ENCODE measurements around the gene DNAH10. TPM values are rescaled to one million over a fixed set of nuclear protein-coding genes. Genes with fewer than 3 reads are reported as not detected.
"Not testable (repeated sequence)": the region's sequence is repeated elsewhere in the genome, so short reads cannot be mapped to it uniquely, and the experiment has no call there.

DNAH10 gene
- total and polyA plus RNA-seq, 2 experiments from 2014 or later: 0.22 to 0.60 TPM

GRCh38 chr12:123910057-123910456 is 148.0 kb downstream of the DNAH10 start:
- H3K4me1 ChIP-seq (ENCODE audit: insufficient read depth): peaks cover 14% of the 10 kb centered on the region
- H2AFZ ChIP-seq: no peak overlapping the region
- H3K4me2 ChIP-seq: no peak overlapping the region
- H3K27ac ChIP-seq: no peak overlapping the region
- H3K4me3 ChIP-seq: no peak overlapping the region
- H4K20me1 ChIP-seq (ENCODE audit: insufficient read depth, poor library complexity, severe bottlenecking): no peaks in the 10 kb centered on the region
- H3K9me3 ChIP-seq (ENCODE audit: low read depth): no peaks in the 10 kb centered on the region
- no peaks in the 10 kb centered on the region for H3K27me3 ChIP-seq
- TF ChIP-seq EZH2phosphoT487 (IDR thresholded peaks at IDR 0.05; ENCODE audit: low read depth, severe bottlenecking, unreplicated experiment) (no peak), EZH2 (IDR thresholded peaks at IDR 0.05; ENCODE audit: borderline replicate concordance) (no peak), CTCF (IDR thresholded peaks at IDR 0.05; ENCODE audit: poor library complexity) (no peak)
- no peak for DNase-seq (ENCODE audit: low spot score)
- H3K9me2 ChIP-seq (replicated peaks; ENCODE audit: insufficient read depth): no peaks in the 10 kb centered on the region
- H3K36me3 ChIP-seq (replicated peaks; ENCODE audit: insufficient read depth, low read depth): no peaks in the 10 kb centered on the region
- 94% methylated on average over 8 of the region's 8 CpGs for WGBS (ENCODE audit: low lambda C conversion rate, missing lambda C conversion rate)
- H3K79me2 ChIP-seq: no peaks in the 10 kb centered on the region

GRCh38 chr12:123910761-123911193 is 148.7 kb downstream of the DNAH10 start:
- no peak for TF ChIP-seq EZH2 (IDR thresholded peaks at IDR 0.05; ENCODE audit: borderline replicate concordance)
- no peak for TF ChIP-seq CTCF (IDR thresholded peaks at IDR 0.05; ENCODE audit: poor library complexity)
- TF ChIP-seq EZH2phosphoT487 (IDR thresholded peaks at IDR 0.05; ENCODE audit: low read depth, severe bottlenecking, unreplicated experiment): no peak
- no peaks in the 10 kb centered on the region for H3K36me3 ChIP-seq (replicated peaks; ENCODE audit: insufficient read depth, low read depth)
- no peaks in the 10 kb centered on the region for H4K20me1 ChIP-seq (ENCODE audit: insufficient read depth, poor library complexity, severe bottlenecking)
- no peak overlapping the region for H3K4me2 ChIP-seq
- no peaks in the 10 kb centered on the region for H3K27me3 ChIP-seq
- no peak overlapping the region for H3K27ac ChIP-seq
- 66% methylated on average over 5 of the region's 5 CpGs for WGBS (ENCODE audit: low lambda C conversion rate, missing lambda C conversion rate)
- peaks cover 14% of the 10 kb centered on the region for H3K4me1 ChIP-seq (ENCODE audit: insufficient read depth)
- no peaks in the 10 kb centered on the region for H3K9me3 ChIP-seq (ENCODE audit: low read depth)
- H2AFZ ChIP-seq: no peak overlapping the region
- H3K4me3 ChIP-seq: no peak overlapping the region
- no peaks in the 10 kb centered on the region for H3K9me2 ChIP-seq (replicated peaks; ENCODE audit: insufficient read depth)
- no peaks in the 10 kb centered on the region for H3K79me2 ChIP-seq
- no peak for DNase-seq (ENCODE audit: low spot score)

- H3K27ac ChIP-seq; H3K27me3 ChIP-seq; H3K4me3 ChIP-seq; H3K4me1 ChIP-seq (ENCODE audit: insufficient read depth); H3K9me3 ChIP-seq (ENCODE audit: low read depth); H3K4me2 ChIP-seq; H3K79me2 ChIP-seq; H3K36me3 ChIP-seq (replicated peaks; ENCODE audit: insufficient read depth, low read depth); H2AFZ ChIP-seq; DNase-seq (ENCODE audit: low spot score); H3K9me2 ChIP-seq (replicated peaks; ENCODE audit: insufficient read depth); H4K20me1 ChIP-seq (ENCODE audit: insufficient read depth, poor library complexity, severe bottlenecking): not testable (repeated sequence)
- WGBS (ENCODE audit: low lambda C conversion rate, missing lambda C conversion rate): no CpG with 5 or more reads among the region's 9 CpGs
Observed at GRCh38 chr12:123911672-123912409, 149.7 kb downstream of the DNAH10 start.

- Histone ChIP-seq H3K79me2 (no peaks in the 10 kb centered on the region), H3K36me3 (replicated peaks; ENCODE audit: insufficient read depth, low read depth) (no peaks in the 10 kb centered on the region), H3K9me2 (replicated peaks; ENCODE audit: insufficient read depth) (no peaks in the 10 kb centered on the region), H3K9me3 (ENCODE audit: low read depth) (no peaks in the 10 kb centered on the region), H2AFZ (no peak overlapping the region), H3K27ac (no peak overlapping the region), H3K4me3 (no peak overlapping the region), H4K20me1 (ENCODE audit: insufficient read depth, poor library complexity, severe bottlenecking) (no peaks in the 10 kb centered on the region), H3K27me3 (no peaks in the 10 kb centered on the region), H3K4me2 (no peak overlapping the region), H3K4me1 (ENCODE audit: insufficient read depth) (peaks cover under 1% of the 10 kb centered on the region)
- TF ChIP-seq EZH2 (IDR thresholded peaks at IDR 0.05; ENCODE audit: borderline replicate concordance) (no peak), CTCF (IDR thresholded peaks at IDR 0.05; ENCODE audit: poor library complexity) (no peak), EZH2phosphoT487 (IDR thresholded peaks at IDR 0.05; ENCODE audit: low read depth, severe bottlenecking, unreplicated experiment) (no peak)
- DNase-seq (ENCODE audit: low spot score): no peak
- 78% methylated on average over 24 of the region's 25 CpGs for WGBS (ENCODE audit: low lambda C conversion rate, missing lambda C conversion rate)
Observed at GRCh38 chr12:123912415-123913380, 150.6 kb downstream of the DNAH10 start.
